Measurements from ENCODE around the gene PPAN.

PPAN gene

DNA sequence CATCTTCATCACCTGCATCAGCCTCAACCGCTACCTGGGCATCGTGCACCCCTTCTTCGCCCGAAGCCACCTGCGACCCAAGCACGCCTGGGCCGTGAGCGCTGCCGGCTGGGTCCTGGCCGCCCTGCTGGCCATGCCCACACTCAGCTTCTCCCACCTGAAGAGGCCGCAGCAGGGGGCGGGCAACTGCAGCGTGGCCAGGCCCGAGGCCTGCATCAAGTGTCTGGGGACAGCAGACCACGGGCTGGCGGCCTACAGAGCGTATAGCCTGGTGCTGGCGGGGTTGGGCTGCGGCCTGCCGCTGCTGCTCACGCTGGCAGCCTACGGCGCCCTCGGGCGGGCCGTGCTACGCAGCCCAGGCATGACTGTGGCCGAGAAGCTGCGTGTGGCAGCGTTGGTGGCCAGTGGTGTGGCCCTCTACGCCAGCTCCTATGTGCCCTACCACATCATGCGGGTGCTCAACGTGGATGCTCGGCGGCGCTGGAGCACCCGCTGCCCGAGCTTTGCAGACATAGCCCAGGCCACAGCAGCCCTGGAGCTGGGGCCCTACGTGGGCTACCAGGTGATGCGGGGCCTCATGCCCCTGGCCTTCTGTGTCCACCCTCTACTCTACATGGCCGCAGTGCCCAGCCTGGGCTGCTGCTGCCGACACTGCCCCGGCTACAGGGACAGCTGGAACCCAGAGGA, 7.9 kb downstream of the PPAN start:
- no peak overlapping the region for H3K4me2 ChIP-seq (ENCODE audit: low read length)
- H3F3A ChIP-seq (ENCODE audit: control insufficient read depth, insufficient read depth), result peaks cover 26% of the 10 kb centered on the region
- peaks cover 51% of the 10 kb centered on the region for H3K4me1 ChIP-seq (ENCODE audit: control insufficient read depth, low read length)
- peaks cover 84% of the 10 kb centered on the region for H3K36me3 ChIP-seq (ENCODE audit: control insufficient read depth, low read length)
- H3K79me2 ChIP-seq (ENCODE audit: control insufficient read depth, low read length), result peaks cover 24% of the 10 kb centered on the region
- H3K27me3 ChIP-seq (ENCODE audit: control insufficient read depth, low read length), result no peaks in the 10 kb centered on the region
- H3K27ac ChIP-seq (ENCODE audit: low read depth, low read length), result no peak overlapping the region
- no peak overlapping the region for H3K4me3 ChIP-seq (ENCODE audit: low read length)
- peaks cover 5% of the 10 kb centered on the region for H4K20me1 ChIP-seq (ENCODE audit: control insufficient read depth, insufficient read depth, low read depth, low read length)
- H3K9me2 ChIP-seq (replicated peaks; ENCODE audit: control insufficient read depth, low read length), result no peaks in the 10 kb centered on the region
- H3K9me3 ChIP-seq (ENCODE audit: control insufficient read depth, insufficient read depth, low read length), result no peaks in the 10 kb centered on the region
- TF ChIP-seq CTCF (IDR thresholded peaks at IDR 0.05; ENCODE audit: low read depth, low read length, poor library complexity, severe bottlenecking) (no peak), EZH2phosphoT487 (IDR thresholded peaks at IDR 0.05; ENCODE audit: borderline replicate concordance, low read length) (no peak)

DNA sequence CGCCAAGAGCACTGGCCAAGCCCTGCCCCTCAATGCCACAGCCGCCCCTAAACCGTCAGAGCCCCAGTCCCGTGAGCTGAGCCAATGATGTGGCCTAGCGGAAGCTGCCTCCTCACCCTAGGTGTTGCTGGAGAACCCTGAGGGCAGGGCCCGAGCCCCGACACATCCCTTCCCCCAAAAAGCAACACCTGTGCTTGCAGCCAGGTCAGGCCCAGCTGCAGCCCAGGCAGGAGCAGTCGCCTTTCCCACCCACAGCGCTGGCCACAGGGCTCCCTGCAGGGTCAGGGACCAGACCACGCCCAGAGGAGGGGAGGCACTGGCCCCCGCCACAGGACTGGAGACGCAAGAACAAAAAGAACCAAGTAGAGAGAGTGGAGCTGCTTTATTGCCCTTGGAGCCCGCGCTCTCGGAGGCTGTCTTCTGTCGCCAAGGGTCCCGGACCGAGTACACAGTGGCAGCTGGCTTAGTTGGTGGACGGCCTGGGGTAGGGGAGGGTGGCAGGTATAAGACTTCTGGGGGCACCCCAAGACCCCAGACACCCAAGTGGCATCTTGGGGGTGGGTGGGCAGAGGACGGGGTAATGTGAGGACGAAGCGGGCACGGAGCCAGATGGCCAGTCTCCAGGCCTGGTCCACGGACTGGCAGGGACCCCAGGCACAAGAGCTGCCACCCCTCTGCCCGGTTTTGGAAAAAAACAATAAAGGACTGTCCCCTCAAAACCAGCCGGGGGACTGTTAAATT, 8.7 kb downstream of the PPAN start:
- Histone ChIP-seq H3K4me1 (ENCODE audit: control insufficient read depth, low read length) (peaks cover 44% of the 10 kb centered on the region), H3K27ac (ENCODE audit: low read depth, low read length) (no peak overlapping the region), H3K4me2 (ENCODE audit: low read length) (no peak overlapping the region), H3K27me3 (ENCODE audit: control insufficient read depth, low read length) (no peaks in the 10 kb centered on the region), H3K36me3 (ENCODE audit: control insufficient read depth, low read length) (peaks cover 83% of the 10 kb centered on the region), H3K9me2 (replicated peaks; ENCODE audit: control insufficient read depth, low read length) (no peaks in the 10 kb centered on the region), H3K79me2 (ENCODE audit: control insufficient read depth, low read length) (peaks cover 24% of the 10 kb centered on the region), H3K4me3 (ENCODE audit: low read length) (no peak overlapping the region), H3K9me3 (ENCODE audit: control insufficient read depth, insufficient read depth, low read length) (no peaks in the 10 kb centered on the region), H3F3A (ENCODE audit: control insufficient read depth, insufficient read depth) (peaks cover 20% of the 10 kb centered on the region), H4K20me1 (ENCODE audit: control insufficient read depth, insufficient read depth, low read depth, low read length) (peaks cover 6% of the 10 kb centered on the region)
- TF ChIP-seq EZH2phosphoT487 (IDR thresholded peaks at IDR 0.05; ENCODE audit: borderline replicate concordance, low read length) (no peak), CTCF (IDR thresholded peaks at IDR 0.05; ENCODE audit: low read depth, low read length, poor library complexity, severe bottlenecking) (no peak)

DNA sequence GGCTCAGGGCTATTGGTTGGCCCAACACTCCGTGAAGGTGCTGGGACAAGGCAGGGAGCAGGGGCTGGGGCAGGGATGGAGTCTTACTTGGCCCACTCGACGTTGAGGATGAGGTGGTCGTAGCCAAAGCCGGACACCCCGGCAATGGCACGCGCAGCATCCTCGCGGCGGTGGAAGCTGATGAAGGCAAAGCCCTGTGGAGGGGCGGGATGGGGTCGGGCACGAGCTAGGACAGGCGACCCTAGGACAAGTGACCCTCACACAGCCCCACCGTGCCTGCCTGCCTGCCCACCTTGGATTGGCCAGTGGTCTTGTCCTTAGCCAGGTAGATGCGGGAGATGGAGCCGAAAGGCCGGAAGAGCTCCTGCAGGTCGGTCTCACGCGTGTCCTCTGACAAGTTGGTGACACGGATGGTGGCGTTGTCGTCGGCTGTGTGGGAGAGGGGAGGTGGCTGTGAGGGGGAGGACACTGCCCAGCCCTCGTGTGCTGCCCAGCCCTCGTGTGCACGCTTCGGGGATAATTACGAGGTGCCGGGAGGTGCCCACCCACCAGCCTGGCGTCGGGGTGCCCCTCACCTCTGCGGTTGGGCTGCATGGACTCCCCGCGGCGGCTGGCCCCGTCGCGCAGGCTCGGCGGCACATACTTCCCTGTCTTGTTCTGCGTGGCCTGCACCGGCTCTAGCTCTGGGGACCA, 9.4 kb downstream of the PPAN start:
- Histone ChIP-seq H3K36me3 (ENCODE audit: control insufficient read depth, low read length) (peaks cover 76% of the 10 kb centered on the region), H3K4me3 (ENCODE audit: low read length) (no peak overlapping the region), H3F3A (ENCODE audit: control insufficient read depth, insufficient read depth) (peaks cover 21% of the 10 kb centered on the region), H3K79me2 (ENCODE audit: control insufficient read depth, low read length) (peaks cover 24% of the 10 kb centered on the region), H3K4me2 (ENCODE audit: low read length) (no peak overlapping the region), H3K9me2 (replicated peaks; ENCODE audit: control insufficient read depth, low read length) (no peaks in the 10 kb centered on the region), H3K9me3 (ENCODE audit: control insufficient read depth, insufficient read depth, low read length) (no peaks in the 10 kb centered on the region), H3K27ac (ENCODE audit: low read depth, low read length) (no peak overlapping the region), H3K27me3 (ENCODE audit: control insufficient read depth, low read length) (no peaks in the 10 kb centered on the region), H3K4me1 (ENCODE audit: control insufficient read depth, low read length) (peaks cover 40% of the 10 kb centered on the region), H4K20me1 (ENCODE audit: control insufficient read depth, insufficient read depth, low read depth, low read length) (peaks cover 6% of the 10 kb centered on the region)
- TF ChIP-seq CTCF (IDR thresholded peaks at IDR 0.05; ENCODE audit: low read depth, low read length, poor library complexity, severe bottlenecking), result no peak
- TF ChIP-seq EZH2phosphoT487 (IDR thresholded peaks at IDR 0.05; ENCODE audit: borderline replicate concordance, low read length), result no peak
